Measurements from ENCODE around the gene SLC28A3. TPM values are rescaled to one million over a fixed set of nuclear protein-coding genes. Genes with fewer than 3 reads are reported as not detected.

SLC28A3 gene
- total RNA-seq, 1 donor from 2014 or later: not detected

DNA sequence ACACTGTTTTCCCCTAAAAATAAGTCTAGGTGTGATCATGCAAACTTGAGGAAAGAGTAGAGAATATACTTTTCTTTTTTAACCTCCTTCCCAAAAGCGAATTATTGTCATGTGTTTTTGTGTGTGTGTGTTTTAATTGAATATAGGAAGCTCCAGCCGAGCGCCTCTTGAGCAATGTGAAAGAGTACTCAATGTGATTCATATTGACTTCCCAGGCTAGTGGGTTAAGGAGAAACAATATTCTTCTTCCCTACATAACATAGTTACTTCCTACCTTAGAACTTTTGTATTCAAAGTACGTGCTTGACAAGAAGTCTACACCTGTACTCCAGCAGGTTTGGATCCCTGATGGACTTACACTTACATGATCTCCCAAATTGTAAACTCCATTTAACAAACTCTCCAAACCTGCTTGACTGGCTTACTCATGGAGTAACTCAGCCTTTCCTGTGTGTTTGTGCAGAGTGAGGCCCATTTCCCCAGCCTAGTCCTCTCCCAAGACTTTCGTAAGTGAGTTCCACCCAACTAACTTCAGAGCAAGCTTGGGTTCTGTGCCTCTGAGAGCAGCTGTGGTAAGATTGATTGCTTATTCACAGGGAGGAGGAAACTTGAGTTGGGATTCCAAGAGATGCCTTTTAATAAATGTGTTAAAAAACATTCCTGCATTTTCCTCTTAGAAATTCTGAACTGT, 9.3 kb downstream of the SLC28A3 start:
- DNase-seq: no peak
- TF ChIP-seq, protein P1, sequence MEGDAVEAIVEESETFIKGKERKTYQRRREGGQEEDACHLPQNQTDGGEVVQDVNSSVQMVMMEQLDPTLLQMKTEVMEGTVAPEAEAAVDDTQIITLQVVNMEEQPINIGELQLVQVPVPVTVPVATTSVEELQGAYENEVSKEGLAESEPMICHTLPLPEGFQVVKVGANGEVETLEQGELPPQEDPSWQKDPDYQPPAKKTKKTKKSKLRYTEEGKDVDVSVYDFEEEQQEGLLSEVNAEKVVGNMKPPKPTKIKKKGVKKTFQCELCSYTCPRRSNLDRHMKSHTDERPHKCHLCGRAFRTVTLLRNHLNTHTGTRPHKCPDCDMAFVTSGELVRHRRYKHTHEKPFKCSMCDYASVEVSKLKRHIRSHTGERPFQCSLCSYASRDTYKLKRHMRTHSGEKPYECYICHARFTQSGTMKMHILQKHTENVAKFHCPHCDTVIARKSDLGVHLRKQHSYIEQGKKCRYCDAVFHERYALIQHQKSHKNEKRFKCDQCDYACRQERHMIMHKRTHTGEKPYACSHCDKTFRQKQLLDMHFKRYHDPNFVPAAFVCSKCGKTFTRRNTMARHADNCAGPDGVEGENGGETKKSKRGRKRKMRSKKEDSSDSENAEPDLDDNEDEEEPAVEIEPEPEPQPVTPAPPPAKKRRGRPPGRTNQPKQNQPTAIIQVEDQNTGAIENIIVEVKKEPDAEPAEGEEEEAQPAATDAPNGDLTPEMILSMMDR (IDR thresholded peaks at IDR 0.05): no peak
- ChIA-PET POLR2A (no interaction called here), CTCF (no interaction called here)
- H3K4me3 Mint-ChIP-seq: no peak overlapping the region
- H3K9me3 Mint-ChIP-seq: peaks cover 7% of the 10 kb centered on the region
- no peak overlapping the region for H3K27ac Mint-ChIP-seq
- H3K27me3 Mint-ChIP-seq: peaks cover 2% of the 10 kb centered on the region
- intact Hi-C loops (cut with micrococcal nuclease): no loop called here
- peaks cover 2% of the 10 kb centered on the region for H3K36me3 Mint-ChIP-seq (ENCODE audit: low read depth)
- H3K4me1 Mint-ChIP-seq: no peaks in the 10 kb centered on the region
- no peak for ATAC-seq (ENCODE audit: low read depth)

DNA sequence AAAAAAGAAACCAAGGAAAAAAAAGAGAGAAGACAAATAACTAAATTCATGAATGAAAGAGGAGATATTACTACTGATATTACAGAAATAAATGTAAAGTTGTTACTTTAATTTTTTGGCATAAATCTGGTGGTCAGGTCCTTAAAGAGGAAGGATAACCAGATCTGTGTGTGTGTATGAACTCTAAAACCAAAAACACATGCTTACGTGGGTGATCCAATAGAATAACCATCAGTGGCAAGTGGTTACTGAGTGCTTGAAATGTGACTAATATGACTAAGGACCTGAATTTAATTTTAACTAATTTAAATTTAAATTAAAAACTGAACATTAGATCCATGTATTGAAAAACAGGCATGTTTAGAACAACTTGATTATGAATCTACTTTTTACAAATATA, 10.3 kb downstream of the SLC28A3 start:
- Mint-ChIP-seq H3K27me3 (peaks cover 2% of the 10 kb centered on the region), H3K27ac (no peak overlapping the region), H3K4me1 (no peaks in the 10 kb centered on the region), H3K36me3 (ENCODE audit: low read depth) (peaks cover 2% of the 10 kb centered on the region), H3K9me3 (peaks cover 7% of the 10 kb centered on the region), H3K4me3 (no peak overlapping the region)
- no peak for DNase-seq
- ChIA-PET CTCF (no interaction called here), POLR2A (no interaction called here)
- ATAC-seq (ENCODE audit: low read depth): no peak
- TF ChIP-seq, protein P1 (IDR thresholded peaks at IDR 0.05): no peak
- intact Hi-C loops (cut with micrococcal nuclease): no loop called here

DNA sequence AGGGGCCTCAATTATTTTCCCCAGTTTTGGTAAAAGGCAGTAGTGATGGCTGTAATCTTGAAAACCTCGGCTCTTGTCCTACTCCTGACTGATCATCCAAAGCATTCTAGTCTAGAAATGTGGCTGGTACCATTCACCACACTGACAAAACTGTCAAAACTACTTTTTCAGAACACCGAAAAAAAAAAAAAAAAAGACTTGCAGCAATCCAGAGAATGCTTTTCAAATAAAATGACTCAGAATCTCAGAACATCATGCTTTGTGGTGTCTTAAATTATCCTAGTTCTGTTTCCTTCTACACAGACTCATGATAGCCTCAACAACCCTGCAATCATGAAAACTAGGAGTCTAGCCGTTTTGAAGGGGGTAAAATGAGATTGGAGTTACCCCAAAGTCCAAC, 13.4 kb downstream of the SLC28A3 start:
- Mint-ChIP-seq H3K4me1 (no peaks in the 10 kb centered on the region), H3K27ac (no peak overlapping the region), H3K9me3 (peaks cover 7% of the 10 kb centered on the region), H3K4me3 (no peak overlapping the region), H3K27me3 (peaks cover 2% of the 10 kb centered on the region), H3K36me3 (ENCODE audit: low read depth) (peaks cover 2% of the 10 kb centered on the region)
- CTCF ChIA-PET: no interaction called here
- intact Hi-C loops (cut with micrococcal nuclease): no loop called here
- ATAC-seq (ENCODE audit: low read depth) (no peak), DNase-seq (no peak)
- TF ChIP-seq, protein P1 (IDR thresholded peaks at IDR 0.05): no peak
- POLR2A ChIA-PET: no interaction called here

DNA sequence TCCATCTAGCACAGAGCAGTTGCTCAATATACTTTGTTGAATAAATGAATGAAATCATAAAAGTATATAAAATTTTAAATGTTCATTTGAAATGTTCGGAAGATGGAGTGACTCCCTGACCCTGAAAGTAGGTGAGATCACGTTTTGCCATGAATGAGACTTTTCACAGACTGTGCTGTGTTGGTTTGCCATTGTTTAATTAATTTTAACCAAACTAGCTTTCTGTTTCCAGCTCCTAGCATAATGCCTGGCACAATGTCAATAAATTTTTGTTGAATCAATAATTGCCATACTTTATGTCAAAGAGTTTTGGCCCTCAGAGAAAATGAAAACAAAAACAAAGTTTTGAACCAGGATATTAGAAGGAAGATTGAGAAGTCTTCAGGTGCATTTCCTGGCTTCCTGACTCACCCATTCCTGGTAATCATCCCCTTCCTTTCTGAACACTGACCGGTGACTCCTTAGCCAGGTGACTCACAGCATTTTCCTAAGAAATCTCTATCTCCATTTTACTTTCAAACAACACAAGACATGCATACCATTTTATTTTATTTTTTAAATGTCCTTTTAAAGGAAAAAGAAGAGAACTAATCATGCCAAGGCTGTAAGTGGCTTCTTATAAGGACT, 15.1 kb downstream of the SLC28A3 start:
- ChIA-PET CTCF (no interaction called here), POLR2A (no interaction called here)
- ATAC-seq (ENCODE audit: low read depth) (no peak), DNase-seq (no peak)
- intact Hi-C loops (cut with micrococcal nuclease): no loop called here
- TF ChIP-seq, protein P1 (IDR thresholded peaks at IDR 0.05): no peak
- peaks cover 7% of the 10 kb centered on the region for H3K9me3 Mint-ChIP-seq
- no peaks in the 10 kb centered on the region for H3K4me1 Mint-ChIP-seq
- no peak overlapping the region for H3K27ac Mint-ChIP-seq
- H3K27me3 Mint-ChIP-seq: no peaks in the 10 kb centered on the region
- no peak overlapping the region for H3K4me3 Mint-ChIP-seq
- H3K36me3 Mint-ChIP-seq (ENCODE audit: low read depth): peaks cover 2% of the 10 kb centered on the region

DNA sequence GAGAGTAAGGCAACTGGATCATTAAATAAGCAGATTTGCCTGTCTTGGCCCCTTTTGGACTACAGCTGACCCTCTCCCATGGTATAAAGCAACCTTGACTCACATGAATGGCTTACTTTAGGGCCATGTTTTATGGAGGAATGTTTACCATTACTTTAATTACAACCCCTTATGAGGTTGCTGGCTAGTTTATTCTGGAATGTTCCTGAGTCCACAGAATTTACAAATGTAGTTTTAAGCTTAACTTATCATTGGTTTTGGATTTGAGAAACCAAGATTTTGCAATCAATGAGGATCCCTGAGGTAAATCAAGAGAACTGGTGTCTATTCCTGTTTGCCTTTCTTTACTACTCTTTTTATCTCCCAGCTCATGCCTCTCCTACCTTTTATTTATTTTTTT, 15.7 kb downstream of the SLC28A3 start:
- ChIA-PET POLR2A (no interaction called here), CTCF (no interaction called here)
- Mint-ChIP-seq H3K9me3 (peaks cover 7% of the 10 kb centered on the region), H3K36me3 (ENCODE audit: low read depth) (peaks cover 2% of the 10 kb centered on the region), H3K4me1 (no peaks in the 10 kb centered on the region), H3K4me3 (no peak overlapping the region), H3K27me3 (no peaks in the 10 kb centered on the region), H3K27ac (no peak overlapping the region)
- TF ChIP-seq, protein P1 (IDR thresholded peaks at IDR 0.05): no peak
- ATAC-seq (ENCODE audit: low read depth) (no peak), DNase-seq (no peak)
- intact Hi-C loops (cut with micrococcal nuclease): no loop called here

All from activated B cell treated with CpG ODN at 0.5 μM for 24 hours (primary cell).